NCI-H2227 (cell line): ENCODE results near the gene FBXO17.
A peak's percentile ranks its signal among the peaks of the same experiment; 100 is the strongest.

Experiments
- DNase-seq: peaks from one replicate; lab custom pipeline; 2025; ENCODE audit not compliant: unreplicated experiment; lab: John Stamatoyannopoulos, UW

FBXO17 gene

DNA sequence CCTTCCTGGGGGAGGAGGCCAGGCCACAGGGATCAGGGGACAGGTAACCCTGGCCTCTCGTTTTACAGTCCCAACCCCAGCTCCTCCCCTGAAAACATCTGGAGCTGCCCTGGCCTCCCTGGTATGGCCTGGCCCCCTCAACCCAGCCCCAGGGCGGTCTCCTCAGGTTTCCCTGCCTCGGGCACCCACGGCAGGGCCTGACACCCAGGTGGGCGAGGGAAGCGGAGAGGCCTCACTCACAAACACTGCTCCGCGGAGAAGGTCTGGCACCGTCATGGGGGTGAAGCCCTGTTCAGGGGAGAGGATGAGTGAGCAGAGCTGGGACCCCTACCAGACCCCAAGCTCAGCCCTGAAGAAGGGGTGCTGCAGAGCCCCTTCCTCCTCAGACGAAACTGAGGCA lies 57.0 kb downstream of the FBXO17 start:
- no peak for DNase-seq

GRCh38 chr19:38917921-38918491 lies 57.5 kb downstream of the FBXO17 start:
- no peak for DNase-seq

DNA sequence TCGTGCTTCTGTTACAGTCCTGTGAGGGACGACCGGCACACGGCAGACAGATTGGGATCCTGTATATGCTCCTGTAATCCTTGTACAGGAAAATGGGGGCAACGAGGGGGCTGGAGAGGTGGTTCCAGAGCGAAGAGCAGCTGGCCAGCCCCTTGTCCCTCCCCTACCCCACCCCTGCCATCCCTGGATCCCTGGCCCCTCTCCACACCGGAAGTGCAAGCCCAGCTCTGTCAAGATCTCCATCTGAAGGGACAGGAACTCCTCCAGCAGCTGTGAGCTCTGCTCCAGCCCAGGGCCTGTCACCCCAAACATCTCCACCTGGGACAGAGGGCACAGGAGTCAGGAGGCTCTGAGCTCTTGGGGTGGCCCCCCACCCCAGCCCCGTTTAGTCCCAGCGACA lies 58.0 kb downstream of the FBXO17 start:
- no peak for DNase-seq

- no peak for DNase-seq
These were observed 59.9 kb downstream of the FBXO17 start for GRCh38 chr19:38915329-38916321.

- no peak for DNase-seq
These were observed 61.6 kb downstream of the FBXO17 start for GRCh38 chr19:38913958-38914357.

DNA sequence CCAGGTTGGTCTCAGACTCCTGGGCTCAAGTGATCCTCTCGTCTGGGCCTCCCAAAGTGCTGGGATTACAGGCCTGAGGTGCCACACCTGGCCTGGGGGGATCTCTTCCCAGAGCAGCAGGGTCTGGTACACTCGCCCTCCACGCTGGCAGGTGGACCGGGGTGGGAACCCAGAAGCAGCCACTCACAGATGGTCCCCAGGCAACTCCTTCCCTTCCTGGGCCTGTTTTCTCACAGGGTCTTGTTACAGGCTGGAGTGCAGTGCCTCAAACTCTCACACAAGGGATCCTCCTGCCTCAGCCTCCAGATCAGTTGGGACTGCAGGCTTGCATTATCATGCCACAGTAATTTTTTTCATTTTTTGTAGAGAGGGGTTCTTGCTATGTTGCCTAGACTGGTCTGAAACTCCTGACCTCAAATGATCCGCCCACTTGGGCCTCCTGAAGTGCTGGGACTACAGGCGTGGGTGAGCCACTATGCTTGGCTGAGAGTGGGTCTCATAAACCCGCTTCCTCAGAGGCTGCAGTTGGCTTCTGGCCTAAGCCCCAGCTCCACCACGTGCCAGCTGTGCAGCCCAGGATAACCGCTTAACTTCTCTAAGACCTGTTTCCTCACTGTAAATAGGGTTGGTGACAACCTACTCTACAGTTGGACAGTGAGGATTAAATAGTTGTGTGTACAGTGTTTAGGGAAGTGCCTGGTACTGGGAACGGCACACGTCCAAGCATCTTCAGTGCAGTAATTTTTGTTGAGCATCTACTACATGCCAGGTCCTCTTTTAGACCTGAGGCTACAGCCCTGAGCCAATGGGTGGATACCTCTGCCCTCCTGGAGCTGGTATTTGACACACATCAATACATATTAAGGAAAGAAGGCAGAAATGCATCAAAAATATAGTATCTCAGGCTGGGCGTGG lies 62.7 kb downstream of the FBXO17 start:
- DNase-seq = no peak

- DNase-seq = no peak
These were observed 64.0 kb downstream of the FBXO17 start for GRCh38 chr19:38911388-38912001.

- DNase-seq = no peak
These were observed 65.1 kb downstream of the FBXO17 start for GRCh38 chr19:38910488-38910887.

DNA sequence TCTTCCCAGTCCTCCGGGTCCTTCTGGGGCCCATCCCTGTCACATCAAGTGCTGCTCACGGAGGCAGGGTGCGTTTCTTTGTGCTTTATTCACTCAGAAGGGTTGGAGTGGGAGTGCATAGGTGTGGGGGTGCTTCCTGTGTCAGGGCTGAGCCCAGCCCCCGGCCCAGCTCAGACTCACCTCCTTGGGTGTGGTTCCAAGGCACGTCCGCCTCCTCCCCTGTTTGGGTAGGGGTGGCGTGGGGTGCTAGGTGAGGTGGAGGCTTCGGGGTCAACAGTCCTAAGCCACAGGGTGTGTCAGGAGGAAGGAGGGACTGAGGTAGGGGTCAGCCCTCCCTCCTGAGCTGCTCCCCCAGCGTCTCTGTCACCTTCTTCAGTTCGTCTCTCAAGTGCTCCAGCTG lies 66.6 kb downstream of the FBXO17 start:
- DNase-seq = no peak

DNA sequence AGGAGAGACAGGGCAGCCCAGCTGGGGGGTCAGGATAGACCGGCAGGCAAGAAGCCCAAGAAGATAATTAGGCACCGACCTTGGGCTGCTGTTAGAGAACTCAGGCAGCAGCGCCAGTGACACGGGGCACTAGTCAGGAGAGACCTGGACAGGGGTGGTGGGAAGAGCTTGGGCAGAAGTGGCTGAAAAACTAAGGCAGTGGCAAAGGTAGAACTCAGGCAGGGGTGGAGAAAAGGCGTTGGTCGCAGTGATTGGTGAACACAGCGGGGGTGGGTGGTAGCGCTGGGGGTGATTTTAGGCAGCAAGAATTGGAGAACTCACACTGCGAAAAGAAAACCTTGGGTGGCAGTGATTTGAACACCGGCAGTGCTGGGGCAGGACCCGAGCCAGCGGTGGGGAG lies 67.9 kb downstream of the FBXO17 start:
- DNase-seq = no peak

- no peak for DNase-seq
These were observed 68.3 kb downstream of the FBXO17 start for GRCh38 chr19:38907227-38907626.

DNA sequence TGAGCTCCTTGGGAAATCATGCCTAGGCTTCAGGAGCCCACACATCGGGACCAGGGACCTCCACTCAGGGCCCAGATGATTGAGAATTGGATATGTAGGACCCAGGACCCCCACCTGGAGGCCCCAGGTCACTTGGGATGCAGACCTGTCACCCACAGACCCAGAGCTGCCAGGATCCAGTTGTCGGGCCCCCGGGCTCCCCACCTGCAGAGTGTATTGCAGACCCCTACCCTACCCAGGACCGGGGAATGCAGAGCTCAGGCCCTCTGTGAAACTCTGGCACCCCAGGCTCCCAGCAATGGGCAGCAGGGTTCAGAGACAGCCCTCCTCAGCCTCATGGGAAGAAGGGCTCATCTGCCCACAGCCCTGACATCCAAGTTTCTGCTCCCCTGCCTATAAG lies 69.9 kb downstream of the FBXO17 start:
- DNase-seq = no peak

DNA sequence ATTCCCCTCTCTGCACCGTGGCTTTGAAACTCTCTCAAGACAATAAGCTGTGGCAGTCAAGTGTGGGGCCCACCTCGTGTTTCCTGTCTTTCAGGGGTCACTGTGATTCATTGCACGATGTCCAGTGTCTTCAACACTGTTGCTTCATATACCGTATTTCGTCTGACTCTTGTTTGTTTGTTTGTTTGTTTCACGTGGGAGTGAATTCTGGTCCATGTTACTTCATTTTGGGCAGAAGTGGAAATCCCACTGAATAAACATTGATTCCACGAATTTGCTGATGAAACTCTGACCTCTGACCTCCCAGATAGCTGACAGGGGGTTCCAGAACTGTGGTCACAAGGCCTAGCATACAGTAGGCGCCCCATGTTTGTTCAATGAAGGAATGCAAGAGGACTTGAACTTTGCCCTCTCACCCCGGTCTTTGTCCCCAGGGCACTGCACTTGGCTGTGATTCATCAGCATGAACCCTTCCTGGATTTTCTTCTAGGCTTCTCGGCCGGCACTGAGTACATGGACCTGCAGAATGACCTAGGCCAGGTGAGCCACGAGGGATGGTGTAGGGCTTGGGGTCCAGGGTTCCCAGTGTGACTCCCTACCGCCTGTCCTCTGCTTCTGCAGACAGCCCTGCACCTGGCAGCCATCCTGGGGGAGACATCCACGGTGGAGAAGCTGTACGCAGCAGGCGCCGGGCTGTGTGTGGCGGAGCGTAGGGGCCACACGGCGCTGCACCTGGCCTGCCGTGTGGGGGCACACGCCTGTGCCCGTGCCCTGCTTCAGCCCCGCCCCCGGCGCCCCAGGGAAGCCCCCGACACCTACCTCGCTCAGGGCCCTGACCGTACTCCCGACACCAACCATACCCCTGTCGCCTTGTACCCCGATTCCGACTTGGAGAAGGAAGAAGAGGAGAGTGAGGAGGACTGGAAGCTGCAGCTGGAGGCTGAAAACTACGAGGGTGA lies 70.7 kb downstream of the FBXO17 start:
- DNase-seq = no peak

- no peak for DNase-seq
These were observed 73.9 kb downstream of the FBXO17 start for GRCh38 chr19:38901683-38902082.

DNA sequence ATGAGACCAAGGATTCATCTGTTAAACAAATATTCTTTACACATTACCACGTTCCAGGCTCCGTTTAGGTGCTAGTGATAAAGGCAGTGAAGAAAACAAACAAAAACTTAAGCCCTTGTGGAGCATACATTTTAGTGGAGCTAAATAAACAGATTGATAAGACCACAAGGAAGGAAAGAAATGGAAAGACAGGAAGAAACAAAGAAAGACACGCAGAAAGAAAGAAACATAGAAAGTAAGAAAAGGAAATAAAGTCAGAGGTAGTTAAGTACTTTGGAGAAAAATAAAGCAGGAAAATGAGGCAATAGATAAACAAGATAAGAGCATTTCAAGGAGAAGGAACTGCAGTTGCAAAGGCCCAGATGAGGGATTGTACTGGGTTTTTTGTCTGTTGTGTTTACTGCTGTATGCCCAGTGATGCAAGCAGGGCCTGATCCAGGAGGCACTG lies 74.8 kb downstream of the FBXO17 start:
- DNase-seq = no peak

- no peak for DNase-seq
These were observed 75.3 kb downstream of the FBXO17 start for GRCh38 chr19:38900202-38900629.

DNA sequence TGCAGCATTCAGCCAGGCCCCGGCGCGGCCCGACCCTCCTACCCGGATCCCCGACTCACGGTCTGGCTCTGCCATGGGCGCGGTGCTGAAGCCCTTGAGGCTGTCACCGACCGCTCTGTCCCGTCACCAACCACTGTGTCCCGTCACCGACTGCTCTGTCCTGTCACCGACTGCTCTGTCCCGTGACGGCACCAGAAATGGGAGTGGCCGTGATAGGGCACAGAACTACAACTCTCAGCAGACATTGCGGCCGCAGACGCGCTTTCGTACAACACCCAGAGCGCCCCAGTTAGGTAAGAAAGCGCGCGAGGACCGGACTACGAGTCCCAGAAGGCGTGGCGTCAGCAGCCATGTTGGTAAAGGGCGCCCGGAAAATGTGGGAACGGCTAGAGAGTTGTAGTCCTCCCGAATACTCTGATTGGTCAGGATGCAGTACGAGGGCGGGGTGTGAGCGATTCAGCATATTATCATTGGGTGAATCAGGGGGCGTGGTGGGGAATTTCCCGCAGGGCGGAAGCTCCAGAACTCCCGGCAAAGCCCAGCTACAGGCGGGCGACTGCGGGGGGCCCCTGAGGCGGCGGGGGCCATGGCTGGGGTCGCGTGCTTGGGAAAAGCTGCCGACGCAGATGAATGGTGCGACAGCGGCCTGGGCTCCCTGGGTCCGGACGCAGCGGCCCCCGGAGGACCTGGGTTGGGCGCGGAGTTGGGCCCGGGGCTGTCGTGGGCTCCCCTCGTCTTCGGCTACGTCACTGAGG lies 75.9 kb downstream of the FBXO17 start, which contains the start of the genes NFKBIB and SIRT2:
Gene NFKBIB (plus strand): TSS at position 523 of the 755 bp plus-strand sequence. CDS start 64 bp downstream, at position 587.
Gene SIRT2 (minus strand): TSS at position 172 of the 755 bp plus-strand sequence. CDS start 97 bp downstream, at position 75.
- DNase-seq = peak; percentile 100

DNA sequence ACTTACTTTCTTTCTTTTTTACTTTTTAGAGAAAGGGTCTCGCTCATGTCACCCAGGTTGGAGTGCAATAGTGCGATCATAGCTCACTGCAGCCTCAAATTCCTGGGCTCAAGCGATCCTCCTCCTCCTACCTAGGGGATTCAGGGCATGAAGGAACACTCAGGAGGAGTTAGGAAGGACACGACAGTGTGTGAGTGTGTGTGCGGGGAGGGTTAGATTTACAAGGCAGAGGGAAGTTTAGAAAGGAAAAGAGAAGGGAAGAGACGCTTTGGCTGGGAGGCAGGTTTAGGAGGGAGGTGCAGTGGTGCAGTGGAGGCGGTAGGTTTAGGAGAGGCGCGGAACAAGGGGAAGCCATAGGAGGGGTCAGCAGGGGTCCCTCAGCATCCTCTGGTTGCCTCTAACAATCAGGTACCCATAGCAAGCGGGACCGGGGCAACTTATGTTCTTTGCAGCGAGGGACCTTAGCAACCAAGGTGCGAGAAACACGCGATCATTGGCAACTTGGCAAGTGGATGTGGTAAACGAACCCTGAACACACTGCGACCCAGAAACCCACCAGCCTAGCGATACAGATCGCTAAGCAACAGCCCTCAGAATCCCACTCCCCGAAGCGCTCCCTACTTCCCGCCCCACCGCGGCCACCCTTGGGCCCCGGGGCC lies 76.6 kb downstream of the FBXO17 start:
- peak; percentile 80 for DNase-seq
